HepG2 (cell line): ENCODE results near the gene HEXA. TPM values are rescaled to one million over a fixed set of nuclear protein-coding genes. Genes with fewer than 3 reads are reported as not detected.

ENCODE experiments used
- ATM ChIP-seq: fragments of 450-650 bp; IDR thresholded peaks from 2 replicates; pipeline ENCODE4 v1.7.1; 2017; ENCODE audit warnings: mild to moderate bottlenecking, borderline replicate concordance
- CHD2 ChIP-seq: IDR thresholded peaks from 2 replicates; pipeline ENCODE4 v1.6.1; 2011; ENCODE audit warnings: low read depth, low read length, improper control_type of control experiment
- GLI4 ChIP-seq: sonication (generic); formaldehyde crosslinking; IDR thresholded peaks from 2 replicates; pipeline ENCODE4 v1.5.1; 2020; ENCODE audit warnings: missing genetic modification reagents, mild to moderate bottlenecking, moderate library complexity, borderline replicate concordance
- MTF1 ChIP-seq: sonication (generic); formaldehyde crosslinking; IDR thresholded peaks from 2 replicates; pipeline ENCODE4 v1.5.0; 2020; ENCODE audit warnings: missing genetic modification reagents
- TP53 ChIP-seq: sonication (generic); formaldehyde crosslinking; conservative IDR thresholded peaks from 2 replicates; pipeline ENCODE4 v1.4.0; 2020; ENCODE audit warnings: missing genetic modification reagents
- ZNF121 ChIP-seq: sonication (generic); formaldehyde crosslinking; IDR thresholded peaks from 2 replicates; pipeline ENCODE4 v1.5.0; 2020; ENCODE audit warnings: mild to moderate bottlenecking, missing genetic modification reagents
- ZNF530 ChIP-seq: sonication (generic); formaldehyde crosslinking; IDR thresholded peaks from 2 replicates; pipeline ENCODE4 v1.5.0; 2020; ENCODE audit warnings: low read depth, mild to moderate bottlenecking, missing genetic modification reagents
- polyA plus RNA-seq, 8 experiments: library from polyadenylated mRNA; depleted of rRNA in 3 of 8; stranded (reverse) in 7 of 8; unstranded in 1 of 8; fragments of >200 nt; fragmentation: Illumina TruSeq in 4 of 8; extraction: Trizol in 4 of 8; gene quantifications; 2 replicates each; pipeline versions ENCODE4 v1.2.1 to v1.2.3, GENCODE V29; 2011 to 2016; ENCODE audit warnings: low read depth in 4 of 8, missing spikeins in 1 of 8, mixed read lengths in 1 of 8; ENCODE audit not compliant: insufficient read depth in 1 of 8
- total RNA-seq, 5 experiments: library from RNA; depleted of rRNA; stranded (reverse); fragments of >200 nt; fragmentation: Illumina TruSeq; extraction: Trizol; gene quantifications; 2 replicates each; pipeline ENCODE4 v1.2.3, GENCODE V29; 2016; ENCODE audit warnings: low read depth in 1 of 5
- TF ChIP-seq, protein P1 (sequence below): sonication (generic); formaldehyde crosslinking; IDR thresholded peaks from 2 replicates; pipeline ENCODE4 v1.5.0; 2020; ENCODE audit warnings: missing genetic modification reagents
- TF ChIP-seq, protein P2 (sequence below): sonication (generic); formaldehyde crosslinking; IDR thresholded peaks from 2 replicates; pipeline ENCODE4 v1.4.0; 2020; ENCODE audit warnings: missing genetic modification reagents
- TF ChIP-seq, protein P3 (sequence below): sonication (generic); formaldehyde crosslinking; IDR thresholded peaks from 2 replicates; pipeline ENCODE4 v1.5.1; 2020; ENCODE audit warnings: mild to moderate bottlenecking, missing genetic modification reagents, borderline replicate concordance
- TF ChIP-seq, protein P4 (sequence below): IDR thresholded peaks from 2 replicates; pipeline ENCODE4 v1.4.0; 2020; ENCODE audit warnings: mild to moderate bottlenecking, missing genetic modification reagents

HEXA gene
- total and polyA plus RNA-seq, 2 of the 13 experiments (the other 11 are each of a cell fraction or from before 2014, with no cell fraction given): 106 to 219 TPM

DNA sequence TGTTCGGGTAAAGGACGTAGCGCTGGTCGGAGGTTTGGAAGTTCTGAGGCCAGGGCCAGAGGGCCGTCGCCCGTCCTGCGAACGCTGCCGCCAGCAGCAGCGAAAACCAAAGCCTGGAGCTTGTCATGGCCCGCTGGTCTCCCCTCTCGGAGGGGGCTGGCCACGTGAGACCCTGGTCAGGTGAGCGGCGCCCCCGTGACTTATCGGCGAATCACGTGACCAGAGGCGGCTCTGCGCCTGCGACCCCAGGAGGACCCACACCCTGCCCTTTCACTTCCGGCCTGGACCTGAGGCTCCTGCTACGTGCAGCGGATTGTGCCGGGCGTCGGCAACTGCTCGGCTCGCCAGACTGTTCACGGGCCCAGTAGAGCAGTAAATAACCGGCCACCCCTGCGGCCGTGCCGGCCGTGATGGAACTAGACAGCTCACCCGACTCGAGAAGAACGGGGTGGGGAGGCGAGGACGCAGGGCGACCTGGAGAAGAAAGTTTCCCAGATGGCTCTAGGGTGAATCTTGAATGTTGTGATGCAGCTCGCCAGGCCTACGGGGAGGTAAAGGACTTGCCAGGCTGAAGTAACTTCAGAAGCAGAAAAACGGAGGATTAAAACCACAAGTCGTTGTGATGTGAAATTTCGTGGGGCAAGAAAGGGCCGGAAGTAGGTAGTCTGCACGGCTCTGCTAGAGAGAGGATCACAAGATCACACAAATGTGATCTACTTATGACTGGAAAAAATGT is at the start of gene HEXA (continued):
- TF ChIP-seq, protein P1, sequence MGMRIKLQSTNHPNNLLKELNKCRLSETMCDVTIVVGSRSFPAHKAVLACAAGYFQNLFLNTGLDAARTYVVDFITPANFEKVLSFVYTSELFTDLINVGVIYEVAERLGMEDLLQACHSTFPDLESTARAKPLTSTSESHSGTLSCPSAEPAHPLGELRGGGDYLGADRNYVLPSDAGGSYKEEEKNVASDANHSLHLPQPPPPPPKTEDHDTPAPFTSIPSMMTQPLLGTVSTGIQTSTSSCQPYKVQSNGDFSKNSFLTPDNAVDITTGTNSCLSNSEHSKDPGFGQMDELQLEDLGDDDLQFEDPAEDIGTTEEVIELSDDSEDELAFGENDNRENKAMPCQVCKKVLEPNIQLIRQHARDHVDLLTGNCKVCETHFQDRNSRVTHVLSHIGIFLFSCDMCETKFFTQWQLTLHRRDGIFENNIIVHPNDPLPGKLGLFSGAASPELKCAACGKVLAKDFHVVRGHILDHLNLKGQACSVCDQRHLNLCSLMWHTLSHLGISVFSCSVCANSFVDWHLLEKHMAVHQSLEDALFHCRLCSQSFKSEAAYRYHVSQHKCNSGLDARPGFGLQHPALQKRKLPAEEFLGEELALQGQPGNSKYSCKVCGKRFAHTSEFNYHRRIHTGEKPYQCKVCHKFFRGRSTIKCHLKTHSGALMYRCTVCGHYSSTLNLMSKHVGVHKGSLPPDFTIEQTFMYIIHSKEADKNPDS (CRISPR knock-in tag): peak; percentile 91
- TF ChIP-seq, protein P2, sequence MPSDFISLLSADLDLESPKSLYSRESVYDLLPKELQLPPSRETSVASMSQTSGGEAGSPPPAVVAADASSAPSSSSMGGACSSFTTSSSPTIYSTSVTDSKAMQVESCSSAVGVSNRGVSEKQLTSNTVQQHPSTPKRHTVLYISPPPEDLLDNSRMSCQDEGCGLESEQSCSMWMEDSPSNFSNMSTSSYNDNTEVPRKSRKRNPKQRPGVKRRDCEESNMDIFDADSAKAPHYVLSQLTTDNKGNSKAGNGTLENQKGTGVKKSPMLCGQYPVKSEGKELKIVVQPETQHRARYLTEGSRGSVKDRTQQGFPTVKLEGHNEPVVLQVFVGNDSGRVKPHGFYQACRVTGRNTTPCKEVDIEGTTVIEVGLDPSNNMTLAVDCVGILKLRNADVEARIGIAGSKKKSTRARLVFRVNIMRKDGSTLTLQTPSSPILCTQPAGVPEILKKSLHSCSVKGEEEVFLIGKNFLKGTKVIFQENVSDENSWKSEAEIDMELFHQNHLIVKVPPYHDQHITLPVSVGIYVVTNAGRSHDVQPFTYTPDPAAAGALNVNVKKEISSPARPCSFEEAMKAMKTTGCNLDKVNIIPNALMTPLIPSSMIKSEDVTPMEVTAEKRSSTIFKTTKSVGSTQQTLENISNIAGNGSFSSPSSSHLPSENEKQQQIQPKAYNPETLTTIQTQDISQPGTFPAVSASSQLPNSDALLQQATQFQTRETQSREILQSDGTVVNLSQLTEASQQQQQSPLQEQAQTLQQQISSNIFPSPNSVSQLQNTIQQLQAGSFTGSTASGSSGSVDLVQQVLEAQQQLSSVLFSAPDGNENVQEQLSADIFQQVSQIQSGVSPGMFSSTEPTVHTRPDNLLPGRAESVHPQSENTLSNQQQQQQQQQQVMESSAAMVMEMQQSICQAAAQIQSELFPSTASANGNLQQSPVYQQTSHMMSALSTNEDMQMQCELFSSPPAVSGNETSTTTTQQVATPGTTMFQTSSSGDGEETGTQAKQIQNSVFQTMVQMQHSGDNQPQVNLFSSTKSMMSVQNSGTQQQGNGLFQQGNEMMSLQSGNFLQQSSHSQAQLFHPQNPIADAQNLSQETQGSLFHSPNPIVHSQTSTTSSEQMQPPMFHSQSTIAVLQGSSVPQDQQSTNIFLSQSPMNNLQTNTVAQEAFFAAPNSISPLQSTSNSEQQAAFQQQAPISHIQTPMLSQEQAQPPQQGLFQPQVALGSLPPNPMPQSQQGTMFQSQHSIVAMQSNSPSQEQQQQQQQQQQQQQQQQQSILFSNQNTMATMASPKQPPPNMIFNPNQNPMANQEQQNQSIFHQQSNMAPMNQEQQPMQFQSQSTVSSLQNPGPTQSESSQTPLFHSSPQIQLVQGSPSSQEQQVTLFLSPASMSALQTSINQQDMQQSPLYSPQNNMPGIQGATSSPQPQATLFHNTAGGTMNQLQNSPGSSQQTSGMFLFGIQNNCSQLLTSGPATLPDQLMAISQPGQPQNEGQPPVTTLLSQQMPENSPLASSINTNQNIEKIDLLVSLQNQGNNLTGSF: peak; percentile 79
- TF ChIP-seq TP53 (CRISPR knock-in tag) (0 out of 2 replicates have a peak, but pooled peaks have one; percentile 35), ZNF121 (CRISPR knock-in tag) (peak; percentile 59; the same call in 1 of the 2 replicates), ATM (no peak), GLI4 (CRISPR knock-in tag) (peak; percentile 55; the same call in 1 of the 2 replicates), CHD2 (no peak), ZNF530 (CRISPR knock-in tag) (no peak), MTF1 (CRISPR knock-in tag) (no peak)
- TF ChIP-seq, protein P3, sequence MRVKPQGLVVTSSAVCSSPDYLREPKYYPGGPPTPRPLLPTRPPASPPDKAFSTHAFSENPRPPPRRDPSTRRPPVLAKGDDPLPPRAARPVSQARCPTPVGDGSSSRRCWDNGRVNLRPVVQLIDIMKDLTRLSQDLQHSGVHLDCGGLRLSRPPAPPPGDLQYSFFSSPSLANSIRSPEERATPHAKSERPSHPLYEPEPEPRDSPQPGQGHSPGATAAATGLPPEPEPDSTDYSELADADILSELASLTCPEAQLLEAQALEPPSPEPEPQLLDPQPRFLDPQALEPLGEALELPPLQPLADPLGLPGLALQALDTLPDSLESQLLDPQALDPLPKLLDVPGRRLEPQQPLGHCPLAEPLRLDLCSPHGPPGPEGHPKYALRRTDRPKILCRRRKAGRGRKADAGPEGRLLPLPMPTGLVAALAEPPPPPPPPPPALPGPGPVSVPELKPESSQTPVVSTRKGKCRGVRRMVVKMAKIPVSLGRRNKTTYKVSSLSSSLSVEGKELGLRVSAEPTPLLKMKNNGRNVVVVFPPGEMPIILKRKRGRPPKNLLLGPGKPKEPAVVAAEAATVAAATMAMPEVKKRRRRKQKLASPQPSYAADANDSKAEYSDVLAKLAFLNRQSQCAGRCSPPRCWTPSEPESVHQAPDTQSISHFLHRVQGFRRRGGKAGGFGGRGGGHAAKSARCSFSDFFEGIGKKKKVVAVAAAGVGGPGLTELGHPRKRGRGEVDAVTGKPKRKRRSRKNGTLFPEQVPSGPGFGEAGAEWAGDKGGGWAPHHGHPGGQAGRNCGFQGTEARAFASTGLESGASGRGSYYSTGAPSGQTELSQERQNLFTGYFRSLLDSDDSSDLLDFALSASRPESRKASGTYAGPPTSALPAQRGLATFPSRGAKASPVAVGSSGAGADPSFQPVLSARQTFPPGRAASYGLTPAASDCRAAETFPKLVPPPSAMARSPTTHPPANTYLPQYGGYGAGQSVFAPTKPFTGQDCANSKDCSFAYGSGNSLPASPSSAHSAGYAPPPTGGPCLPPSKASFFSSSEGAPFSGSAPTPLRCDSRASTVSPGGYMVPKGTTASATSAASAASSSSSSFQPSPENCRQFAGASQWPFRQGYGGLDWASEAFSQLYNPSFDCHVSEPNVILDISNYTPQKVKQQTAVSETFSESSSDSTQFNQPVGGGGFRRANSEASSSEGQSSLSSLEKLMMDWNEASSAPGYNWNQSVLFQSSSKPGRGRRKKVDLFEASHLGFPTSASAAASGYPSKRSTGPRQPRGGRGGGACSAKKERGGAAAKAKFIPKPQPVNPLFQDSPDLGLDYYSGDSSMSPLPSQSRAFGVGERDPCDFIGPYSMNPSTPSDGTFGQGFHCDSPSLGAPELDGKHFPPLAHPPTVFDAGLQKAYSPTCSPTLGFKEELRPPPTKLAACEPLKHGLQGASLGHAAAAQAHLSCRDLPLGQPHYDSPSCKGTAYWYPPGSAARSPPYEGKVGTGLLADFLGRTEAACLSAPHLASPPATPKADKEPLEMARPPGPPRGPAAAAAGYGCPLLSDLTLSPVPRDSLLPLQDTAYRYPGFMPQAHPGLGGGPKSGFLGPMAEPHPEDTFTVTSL (CRISPR knock-in tag): peak; percentile 82
- TF ChIP-seq, protein P4, sequence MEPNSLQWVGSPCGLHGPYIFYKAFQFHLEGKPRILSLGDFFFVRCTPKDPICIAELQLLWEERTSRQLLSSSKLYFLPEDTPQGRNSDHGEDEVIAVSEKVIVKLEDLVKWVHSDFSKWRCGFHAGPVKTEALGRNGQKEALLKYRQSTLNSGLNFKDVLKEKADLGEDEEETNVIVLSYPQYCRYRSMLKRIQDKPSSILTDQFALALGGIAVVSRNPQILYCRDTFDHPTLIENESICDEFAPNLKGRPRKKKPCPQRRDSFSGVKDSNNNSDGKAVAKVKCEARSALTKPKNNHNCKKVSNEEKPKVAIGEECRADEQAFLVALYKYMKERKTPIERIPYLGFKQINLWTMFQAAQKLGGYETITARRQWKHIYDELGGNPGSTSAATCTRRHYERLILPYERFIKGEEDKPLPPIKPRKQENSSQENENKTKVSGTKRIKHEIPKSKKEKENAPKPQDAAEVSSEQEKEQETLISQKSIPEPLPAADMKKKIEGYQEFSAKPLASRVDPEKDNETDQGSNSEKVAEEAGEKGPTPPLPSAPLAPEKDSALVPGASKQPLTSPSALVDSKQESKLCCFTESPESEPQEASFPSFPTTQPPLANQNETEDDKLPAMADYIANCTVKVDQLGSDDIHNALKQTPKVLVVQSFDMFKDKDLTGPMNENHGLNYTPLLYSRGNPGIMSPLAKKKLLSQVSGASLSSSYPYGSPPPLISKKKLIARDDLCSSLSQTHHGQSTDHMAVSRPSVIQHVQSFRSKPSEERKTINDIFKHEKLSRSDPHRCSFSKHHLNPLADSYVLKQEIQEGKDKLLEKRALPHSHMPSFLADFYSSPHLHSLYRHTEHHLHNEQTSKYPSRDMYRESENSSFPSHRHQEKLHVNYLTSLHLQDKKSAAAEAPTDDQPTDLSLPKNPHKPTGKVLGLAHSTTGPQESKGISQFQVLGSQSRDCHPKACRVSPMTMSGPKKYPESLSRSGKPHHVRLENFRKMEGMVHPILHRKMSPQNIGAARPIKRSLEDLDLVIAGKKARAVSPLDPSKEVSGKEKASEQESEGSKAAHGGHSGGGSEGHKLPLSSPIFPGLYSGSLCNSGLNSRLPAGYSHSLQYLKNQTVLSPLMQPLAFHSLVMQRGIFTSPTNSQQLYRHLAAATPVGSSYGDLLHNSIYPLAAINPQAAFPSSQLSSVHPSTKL (CRISPR knock-in tag): peak; percentile 89
